GM13977 (cell line): Measurements from ENCODE around the gene TEX35.
A peak's percentile ranks its signal among the peaks of the same experiment; 100 is the strongest.

Experiments
- DNase-seq: peaks from one replicate; pipeline ENCODE4 v3.0.0; 2012; ENCODE audit warnings: low spot score
- in situ Hi-C: fragments of 300-500 bp; cut with MboI; formaldehyde crosslinking; loops from one replicate; pipeline ENCODE4 v1.12.0; 2022; ENCODE audit warnings: low sequenced_read_pairs, low pct_unique_long_range_greater_than_20kb, mixed read lengths, inconsistent platforms; ENCODE audit not compliant: unreplicated experiment
- TF ChIP-seq, protein P1 (sequence below): IDR thresholded peaks from 2 replicates; pipeline ENCODE4 v1.5.1; 2012; ENCODE audit warnings: mild to moderate bottlenecking, control low read depth; ENCODE audit not compliant: insufficient read depth; ENCODE audit errors: extremely low read depth, missing control alignments

TEX35 gene

DNA sequence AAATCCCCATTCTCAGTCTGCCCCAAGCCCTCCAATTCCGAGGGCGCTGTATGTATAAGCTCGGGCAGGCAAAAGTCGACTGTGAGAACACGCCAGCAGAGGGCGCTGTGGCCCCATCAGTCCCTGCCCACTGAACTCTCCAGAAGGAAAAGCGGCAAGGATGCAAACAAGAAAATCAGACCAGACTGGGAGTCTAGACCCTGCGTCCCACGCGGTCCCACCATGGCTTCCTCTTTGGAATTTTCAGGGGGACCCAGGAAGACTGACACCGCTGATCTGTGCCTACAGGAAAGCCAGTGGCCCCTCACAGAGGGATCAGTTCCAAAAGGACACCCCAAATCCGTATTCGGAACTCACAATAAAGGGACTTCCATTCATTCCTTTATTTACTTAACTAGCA, 19.5 kb downstream of the TEX35 start:
- peak; percentile 82 for DNase-seq
- in situ Hi-C loops, result loop anchor here (25.0 kb wide), 1 partner anchor 830 kb away; the partner anchor contains the start of gene AXDND1
- TF ChIP-seq, protein P1, sequence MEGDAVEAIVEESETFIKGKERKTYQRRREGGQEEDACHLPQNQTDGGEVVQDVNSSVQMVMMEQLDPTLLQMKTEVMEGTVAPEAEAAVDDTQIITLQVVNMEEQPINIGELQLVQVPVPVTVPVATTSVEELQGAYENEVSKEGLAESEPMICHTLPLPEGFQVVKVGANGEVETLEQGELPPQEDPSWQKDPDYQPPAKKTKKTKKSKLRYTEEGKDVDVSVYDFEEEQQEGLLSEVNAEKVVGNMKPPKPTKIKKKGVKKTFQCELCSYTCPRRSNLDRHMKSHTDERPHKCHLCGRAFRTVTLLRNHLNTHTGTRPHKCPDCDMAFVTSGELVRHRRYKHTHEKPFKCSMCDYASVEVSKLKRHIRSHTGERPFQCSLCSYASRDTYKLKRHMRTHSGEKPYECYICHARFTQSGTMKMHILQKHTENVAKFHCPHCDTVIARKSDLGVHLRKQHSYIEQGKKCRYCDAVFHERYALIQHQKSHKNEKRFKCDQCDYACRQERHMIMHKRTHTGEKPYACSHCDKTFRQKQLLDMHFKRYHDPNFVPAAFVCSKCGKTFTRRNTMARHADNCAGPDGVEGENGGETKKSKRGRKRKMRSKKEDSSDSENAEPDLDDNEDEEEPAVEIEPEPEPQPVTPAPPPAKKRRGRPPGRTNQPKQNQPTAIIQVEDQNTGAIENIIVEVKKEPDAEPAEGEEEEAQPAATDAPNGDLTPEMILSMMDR, result peak; percentile 95

DNA sequence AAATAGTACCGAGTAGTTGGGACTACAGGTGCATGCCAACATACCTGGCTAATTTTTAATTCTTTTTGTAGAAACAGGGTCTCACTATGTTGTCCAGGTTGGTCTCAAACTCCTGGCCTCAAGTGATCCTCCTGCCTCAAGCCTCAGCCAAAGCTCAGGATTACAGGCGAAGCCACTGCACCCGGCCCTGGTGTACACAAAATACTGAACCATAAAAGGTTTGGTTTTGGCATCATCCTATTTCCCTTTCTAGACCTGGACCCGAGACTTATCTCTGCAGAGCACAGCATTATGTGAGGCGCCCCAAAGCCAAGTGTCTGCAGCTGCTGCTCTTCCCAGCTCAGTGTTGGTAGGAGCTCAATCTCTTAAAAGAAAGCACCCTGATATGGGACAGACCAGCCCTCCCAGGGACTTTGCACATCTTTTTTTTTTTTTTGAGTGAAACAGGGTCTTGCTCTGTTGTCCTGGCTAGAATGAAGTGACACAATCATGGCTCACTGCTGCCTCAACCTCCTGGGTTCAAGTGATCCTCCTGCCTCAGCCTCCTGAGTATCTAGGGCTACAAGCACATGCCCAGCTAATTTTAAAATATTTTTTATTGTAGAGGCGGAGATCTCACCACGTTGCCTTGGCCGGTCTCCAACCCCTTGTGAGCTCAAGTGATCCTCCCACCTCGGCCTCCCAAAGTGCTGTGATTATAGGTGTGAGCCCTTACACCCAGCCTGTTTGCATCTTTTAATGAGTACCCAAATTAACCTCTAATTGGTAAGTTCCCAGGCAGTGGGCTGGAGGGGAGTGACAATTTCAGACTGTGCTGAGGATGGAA, 20.4 kb downstream of the TEX35 start:
- in situ Hi-C loops, result loop anchor here (25.0 kb wide), 1 partner anchor 829 kb away; the partner anchor contains the start of gene AXDND1

DNA sequence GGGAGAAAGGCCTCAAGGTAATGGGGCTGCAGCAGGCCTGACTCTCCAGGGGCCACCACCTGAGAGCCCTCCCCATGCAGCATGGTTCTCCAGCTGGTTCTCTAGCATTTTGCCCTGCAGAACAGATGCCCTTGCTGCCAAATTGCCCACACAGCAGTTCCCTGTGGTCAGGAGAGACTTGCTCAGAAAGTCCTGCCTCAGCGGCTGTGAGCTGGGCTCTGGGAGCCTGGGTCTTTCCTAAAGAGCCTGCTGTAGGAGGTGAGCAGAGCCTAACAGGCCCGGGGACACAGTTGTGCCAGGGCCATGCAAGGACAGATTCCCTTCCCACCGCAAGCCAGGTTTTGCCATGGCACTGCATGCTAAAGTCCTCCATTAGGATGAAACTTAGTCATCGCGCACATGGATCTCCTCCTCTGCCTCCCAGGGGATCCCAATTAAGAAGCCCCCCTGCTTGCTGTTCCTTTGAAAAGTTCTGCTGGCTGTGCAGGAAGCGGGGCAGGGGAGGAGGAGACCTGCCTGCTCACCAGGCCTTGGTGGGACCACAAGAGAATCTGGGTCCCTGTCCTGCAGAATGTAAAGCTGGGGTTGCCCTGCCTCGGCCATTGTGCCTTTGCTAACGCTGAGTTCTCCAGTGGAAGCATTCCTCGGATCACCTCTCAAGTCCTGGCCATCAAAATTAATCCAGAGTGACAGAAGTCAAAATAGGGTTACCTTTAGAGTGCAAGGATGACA, 21.4 kb downstream of the TEX35 start:
- in situ Hi-C loops, result loop anchor here (25.0 kb wide), 1 partner anchor 828 kb away; the partner anchor contains the start of gene AXDND1
- TF ChIP-seq, protein P1, result no peak
- no peak for DNase-seq

More for the DNA sequence above, 20.4 kb downstream of the TEX35 start:
- DNase-seq, result no peak
- TF ChIP-seq, protein P1, result no peak

DNA sequence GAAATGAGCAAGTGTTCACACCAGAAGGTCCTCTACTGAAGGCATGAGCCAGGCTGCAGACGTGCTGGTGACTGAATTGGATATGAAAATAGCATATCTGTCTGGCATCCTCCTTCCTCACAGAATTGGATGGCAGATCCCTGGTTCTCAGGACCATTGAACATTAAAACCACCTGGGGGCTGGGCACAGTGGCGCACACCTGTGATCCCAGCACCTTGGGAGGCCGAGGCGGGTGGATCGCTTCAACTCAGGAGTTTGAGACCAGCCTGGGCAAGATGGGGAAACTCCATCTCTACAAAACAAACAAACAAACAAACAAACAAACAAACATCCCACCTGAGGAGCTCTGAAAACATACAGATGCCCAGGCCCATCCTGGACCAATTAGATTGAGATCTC, 23.4 kb downstream of the TEX35 start:
- TF ChIP-seq, protein P1, result no peak
- in situ Hi-C loops, result loop anchor here (25.0 kb wide), 1 partner anchor 826 kb away; the partner anchor contains the start of gene AXDND1
- no peak for DNase-seq

DNA sequence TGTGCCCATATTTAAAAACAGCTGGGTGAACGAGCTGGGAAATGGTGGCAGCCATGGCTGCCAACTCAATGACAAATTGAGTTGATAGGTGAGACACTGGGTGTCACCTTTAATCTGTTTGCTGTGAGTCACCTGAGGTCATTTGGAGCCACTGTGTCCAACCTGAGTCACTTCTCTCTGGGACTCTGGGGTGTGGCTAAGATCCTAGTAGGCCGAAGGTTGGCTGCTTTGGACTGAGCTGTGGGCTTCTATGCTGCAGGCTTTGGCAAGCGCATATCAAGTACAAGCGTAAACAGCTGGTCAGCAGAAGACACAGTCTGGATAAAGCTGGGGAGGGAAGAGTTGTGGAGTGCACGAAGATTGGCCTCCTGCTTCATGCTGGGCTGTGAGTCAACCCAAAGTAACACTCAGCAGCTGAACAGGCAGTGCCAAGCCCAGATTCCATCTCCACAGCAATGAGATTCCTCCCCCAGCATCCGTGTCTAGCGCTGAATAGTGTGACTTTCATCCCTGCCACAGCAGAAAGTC, 24.0 kb downstream of the TEX35 start:
- DNase-seq, result no peak
- TF ChIP-seq, protein P1, result no peak
- in situ Hi-C loops, result loop anchor here (25.0 kb wide), 1 partner anchor 825 kb away; the partner anchor contains the start of gene AXDND1

DNA sequence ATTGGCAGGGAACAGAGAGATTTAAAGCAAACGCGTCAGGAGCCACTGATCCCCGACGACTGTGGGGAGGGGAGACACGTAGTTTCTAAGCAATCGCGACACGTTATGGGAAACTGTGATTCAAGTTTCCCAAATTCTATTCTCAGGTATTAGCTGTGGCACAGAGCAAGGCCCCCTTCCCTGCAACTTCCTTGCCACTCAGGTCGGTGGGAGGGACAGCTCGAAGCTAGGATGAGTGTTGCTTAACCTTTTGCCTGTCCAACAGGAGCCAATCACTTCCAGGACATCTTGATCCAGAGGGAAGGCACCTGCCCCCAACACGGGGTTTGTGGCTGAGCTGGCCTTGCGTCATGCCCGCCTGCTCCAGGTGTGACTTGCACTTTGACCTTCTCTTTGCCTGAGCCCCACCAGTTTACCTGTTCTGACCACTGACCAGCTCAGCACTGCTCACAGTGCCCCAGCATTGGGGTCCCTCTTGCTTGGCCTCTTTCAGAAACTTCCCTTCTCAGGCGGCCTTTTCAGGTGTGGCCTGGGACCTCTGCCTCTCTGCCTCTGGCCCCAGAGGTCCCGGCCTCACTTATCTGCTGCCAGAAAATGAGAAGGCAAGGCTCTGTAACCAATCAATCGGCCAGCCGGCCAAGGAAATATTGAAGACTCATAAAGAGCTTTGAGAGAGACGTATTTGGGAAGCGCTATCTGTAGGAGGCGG, 24.6 kb downstream of the TEX35 start:
- TF ChIP-seq, protein P1, result no peak
- in situ Hi-C loops, result loop anchor here (25.0 kb wide), 1 partner anchor 825 kb away; the partner anchor contains the start of gene AXDND1
- DNase-seq, result no peak
